Esophagus muscularis mucosa (tissue), 4 donors: ENCODE results near the gene ANP32E.

Source experiments
- CTCF ChIP-seq, 3 experiments: fragments of 200-600 bp in 2 of 3; fragments of 450-650 bp in 1 of 3; sonication (generic) in 2 of 3; IDR thresholded peaks; one replicate each; pipeline ENCODE4 v1.5.1; 2017 to 2019; ENCODE audit warnings: antibody characterized with exemption in 3 of 3, mild to moderate bottlenecking in 2 of 3, moderate library complexity in 1 of 3
- EP300 ChIP-seq: sonication (generic); formaldehyde crosslinking; IDR thresholded peaks from one replicate; pipeline ENCODE4 v1.6.1; 2017; ENCODE audit warnings: antibody characterized with exemption
- POLR2A ChIP-seq: fragments of 450-650 bp; IDR thresholded peaks from one replicate; pipeline ENCODE4 v1.6.1; 2017; ENCODE audit warnings: antibody characterized with exemption, moderate library complexity, mild to moderate bottlenecking, low read depth
- POLR2AphosphoS5 ChIP-seq, 2 donors: sonication (generic); formaldehyde crosslinking; IDR thresholded peaks; one replicate each; pipeline ENCODE4 v1.6.1; 2017; ENCODE audit warnings: antibody characterized with exemption in 2 of 2

GRCh38 chr1:150261367-150261766 lies 25.5 kb upstream of the ANP32E start:
- TF ChIP-seq EP300 (no peak), CTCF (IDR thresholded peaks at IDR 0.05) (no peak), POLR2A (no peak), POLR2AphosphoS5 (IDR thresholded peaks at IDR 0.05) (no peak)
